Measurements from ENCODE around the gene MCUB. TPM values are rescaled to one million over a fixed set of nuclear protein-coding genes. Genes with fewer than 3 reads are reported as not detected.

The MCUB gene
- total and polyA plus RNA-seq, 12 donors: 1.2 to 28.5 (median 5.0) TPM

DNA sequence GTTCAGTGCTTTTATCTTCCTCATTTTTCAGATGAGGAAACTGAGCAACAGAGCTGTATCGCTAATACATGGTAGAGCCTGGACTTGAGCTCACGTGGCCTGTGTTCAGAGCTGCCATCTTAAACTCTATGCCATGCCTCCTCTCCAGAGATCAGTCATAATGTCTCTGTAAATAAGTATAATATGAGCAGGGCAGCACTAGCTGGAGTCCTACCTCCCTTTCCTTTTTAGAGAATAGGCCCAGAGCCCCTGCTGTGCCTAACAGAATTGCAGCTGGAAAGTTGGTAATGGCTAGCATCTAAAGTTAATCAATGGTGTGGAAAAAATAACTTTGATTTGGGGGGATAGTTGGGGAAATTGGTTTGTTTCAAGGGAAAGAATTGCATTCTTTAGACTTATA is 122.8 kb downstream of the MCUB start:
- H3K27me3 ChIP-seq: no peaks in the 10 kb centered on the region
- TF ChIP-seq, protein P1, sequence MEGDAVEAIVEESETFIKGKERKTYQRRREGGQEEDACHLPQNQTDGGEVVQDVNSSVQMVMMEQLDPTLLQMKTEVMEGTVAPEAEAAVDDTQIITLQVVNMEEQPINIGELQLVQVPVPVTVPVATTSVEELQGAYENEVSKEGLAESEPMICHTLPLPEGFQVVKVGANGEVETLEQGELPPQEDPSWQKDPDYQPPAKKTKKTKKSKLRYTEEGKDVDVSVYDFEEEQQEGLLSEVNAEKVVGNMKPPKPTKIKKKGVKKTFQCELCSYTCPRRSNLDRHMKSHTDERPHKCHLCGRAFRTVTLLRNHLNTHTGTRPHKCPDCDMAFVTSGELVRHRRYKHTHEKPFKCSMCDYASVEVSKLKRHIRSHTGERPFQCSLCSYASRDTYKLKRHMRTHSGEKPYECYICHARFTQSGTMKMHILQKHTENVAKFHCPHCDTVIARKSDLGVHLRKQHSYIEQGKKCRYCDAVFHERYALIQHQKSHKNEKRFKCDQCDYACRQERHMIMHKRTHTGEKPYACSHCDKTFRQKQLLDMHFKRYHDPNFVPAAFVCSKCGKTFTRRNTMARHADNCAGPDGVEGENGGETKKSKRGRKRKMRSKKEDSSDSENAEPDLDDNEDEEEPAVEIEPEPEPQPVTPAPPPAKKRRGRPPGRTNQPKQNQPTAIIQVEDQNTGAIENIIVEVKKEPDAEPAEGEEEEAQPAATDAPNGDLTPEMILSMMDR (IDR thresholded peaks at IDR 0.05): no peak
- no peak for TF ChIP-seq POLR2A (IDR thresholded peaks at IDR 0.05)
- intact Hi-C loops (cut with DNase I): no loop called here
- no peaks in the 10 kb centered on the region for H3K36me3 ChIP-seq (replicated peaks in 1 of 2)
- WGBS, 4 donors: 90 to 95% (median 92%) methylated on average over 2 of the region's 2 CpGs
- H3K27ac ChIP-seq: no peak overlapping the region
- H3K4me3 ChIP-seq: no peak overlapping the region
- no peak for DNase-seq
- no peaks in the 10 kb centered on the region for H3K4me1 ChIP-seq (replicated peaks in 1 of 2)
- H3K9me3 ChIP-seq (replicated peaks in 1 of 3): no peaks in the 10 kb centered on the region

DNA sequence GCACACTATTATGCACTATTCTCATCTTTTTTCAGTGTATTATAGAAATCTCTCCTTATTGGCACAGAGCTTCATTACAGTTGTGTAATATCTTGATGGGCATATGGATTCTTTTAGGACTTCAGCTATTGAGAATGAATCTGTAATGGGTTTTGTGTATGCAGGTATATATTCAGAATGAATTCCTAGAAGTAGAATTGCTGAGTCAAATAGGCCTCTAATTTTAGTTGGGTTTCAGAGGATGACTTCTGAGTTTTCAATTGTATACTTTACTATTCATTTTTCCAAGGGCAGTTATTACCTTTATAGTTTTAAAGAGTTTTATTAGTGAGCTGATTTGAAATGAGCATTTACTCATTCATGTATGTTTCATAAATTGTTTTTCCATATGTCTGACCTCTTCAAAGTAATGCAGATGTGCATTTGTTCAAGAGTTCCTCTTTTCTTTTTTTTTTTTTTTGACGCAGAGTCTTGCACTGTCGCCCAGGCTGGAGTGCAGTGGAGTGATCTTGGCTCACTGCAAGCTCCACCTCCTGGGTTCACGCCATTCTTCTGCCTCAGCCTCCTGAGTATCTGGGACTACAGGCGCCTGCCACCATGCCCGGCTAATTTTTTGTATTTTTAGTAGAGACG is 123.7 kb downstream of the MCUB start:
- intact Hi-C loops (cut with DNase I): no loop called here
- WGBS, 4 donors: 80 to 92% (median 88%) methylated on average over 6 of the region's 6 CpGs
- H3K27ac ChIP-seq: no peak overlapping the region
- H3K4me3 ChIP-seq: no peak overlapping the region
- no peaks in the 10 kb centered on the region for H3K9me3 ChIP-seq (replicated peaks in 1 of 3)
- DNase-seq: no peak
- H3K36me3 ChIP-seq (replicated peaks in 1 of 2): no peaks in the 10 kb centered on the region
- H3K27me3 ChIP-seq: no peaks in the 10 kb centered on the region
- TF ChIP-seq, protein P1 (IDR thresholded peaks at IDR 0.05): no peak
- H3K4me1 ChIP-seq (replicated peaks in 1 of 2): no peaks in the 10 kb centered on the region

DNA sequence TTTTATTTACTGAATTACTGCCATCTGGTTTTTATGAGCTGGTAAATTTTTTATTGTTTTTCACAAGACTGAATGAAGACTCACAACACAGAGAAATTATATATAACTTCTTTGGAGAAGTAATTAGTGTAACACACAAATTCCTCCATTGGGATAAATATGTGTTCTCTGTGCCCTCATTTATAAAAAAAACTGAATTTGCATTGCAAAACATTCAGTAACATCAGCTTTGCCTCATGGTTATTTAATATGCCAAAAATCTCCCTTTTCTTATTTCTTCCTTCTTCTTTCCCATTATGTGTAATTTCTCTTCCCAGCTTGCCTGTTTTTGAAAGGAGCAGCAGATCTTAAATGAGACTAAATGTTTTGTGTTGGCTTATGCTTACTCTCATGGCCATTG is 124.7 kb downstream of the MCUB start:
- no peaks in the 10 kb centered on the region for H3K4me1 ChIP-seq (replicated peaks in 1 of 2)
- no peaks in the 10 kb centered on the region for H3K27me3 ChIP-seq
- no peaks in the 10 kb centered on the region for H3K9me3 ChIP-seq (replicated peaks in 1 of 3)
- no peak for DNase-seq
- no peak overlapping the region for H3K27ac ChIP-seq
- H3K4me3 ChIP-seq: no peak overlapping the region
- intact Hi-C loops (cut with DNase I): no loop called here
- H3K36me3 ChIP-seq (replicated peaks in 1 of 2): no peaks in the 10 kb centered on the region
- TF ChIP-seq, protein P1 (IDR thresholded peaks at IDR 0.05): no peak
- no peak for TF ChIP-seq POLR2A (IDR thresholded peaks at IDR 0.05)

DNA sequence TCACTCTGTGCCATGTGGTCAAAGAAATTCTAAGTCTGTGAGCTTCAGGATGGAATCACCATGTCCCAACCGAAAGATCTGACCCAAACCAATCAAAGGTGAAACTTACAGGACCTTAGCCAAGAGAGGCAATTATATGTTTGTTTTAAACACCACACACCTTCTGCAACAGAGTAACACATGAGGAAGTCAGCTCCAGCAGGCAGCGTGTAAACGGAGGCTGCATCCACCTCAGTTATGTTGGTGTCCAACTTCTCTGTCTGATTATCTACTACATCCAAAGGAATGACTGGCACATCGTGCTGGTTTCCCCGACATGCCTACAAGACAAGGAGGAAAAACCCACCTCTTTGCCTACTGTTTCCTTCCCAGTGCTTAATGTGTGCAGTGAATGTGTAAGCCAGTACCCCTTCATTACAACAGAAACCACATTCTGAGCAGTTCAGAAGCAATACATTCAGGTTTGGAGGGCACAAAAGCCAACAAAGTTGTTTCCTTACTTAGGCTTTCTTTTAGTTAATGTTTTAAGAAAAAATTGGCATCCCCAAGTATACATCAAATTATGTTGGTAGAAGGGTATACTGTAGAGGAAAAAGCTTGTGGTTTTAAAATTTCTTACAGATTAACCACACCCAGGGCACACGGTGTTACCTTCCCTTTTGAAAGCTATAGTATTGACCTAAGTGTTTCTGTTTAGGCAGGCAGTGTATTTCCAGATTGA is 130.8 kb downstream of the MCUB start:
- intact Hi-C loops (cut with DNase I): loop anchor here in 1 of 2 donors (10.0 kb wide), 1 partner anchor 266 kb away; no protein-coding TSS in a partner anchor
- 72 to 94% (median 89%) methylated on average over 6 of the region's 6 CpGs for WGBS, 4 donors
- H3K4me3 ChIP-seq: no peak overlapping the region
- no peak overlapping the region for H3K27ac ChIP-seq
- H3K27me3 ChIP-seq: no peaks in the 10 kb centered on the region
- H3K4me1 ChIP-seq (replicated peaks in 1 of 2): no peaks in the 10 kb centered on the region
- DNase-seq: no peak
- TF ChIP-seq, protein P1 (IDR thresholded peaks at IDR 0.05): no peak
- no peak for TF ChIP-seq POLR2A (IDR thresholded peaks at IDR 0.05)
- peaks cover 0 to 30% of the 10 kb centered on the region in 2 donors for H3K36me3 ChIP-seq (replicated peaks in 1 of 2)
- no peaks in the 10 kb centered on the region for H3K9me3 ChIP-seq (replicated peaks in 1 of 3)

All from adrenal gland (tissue), 12 donors.